NCI-H524 (cell line): ENCODE data around the gene XPC.
"Not testable (repeated sequence)": the region's sequence is repeated elsewhere in the genome, so short reads cannot be mapped to it uniquely, and the experiment has no call there.

Source experiments
- DNase-seq, 2 experiments: peaks; one replicate each; lab custom pipeline; 2025; lab: John Stamatoyannopoulos, UW

XPC gene

DNA sequence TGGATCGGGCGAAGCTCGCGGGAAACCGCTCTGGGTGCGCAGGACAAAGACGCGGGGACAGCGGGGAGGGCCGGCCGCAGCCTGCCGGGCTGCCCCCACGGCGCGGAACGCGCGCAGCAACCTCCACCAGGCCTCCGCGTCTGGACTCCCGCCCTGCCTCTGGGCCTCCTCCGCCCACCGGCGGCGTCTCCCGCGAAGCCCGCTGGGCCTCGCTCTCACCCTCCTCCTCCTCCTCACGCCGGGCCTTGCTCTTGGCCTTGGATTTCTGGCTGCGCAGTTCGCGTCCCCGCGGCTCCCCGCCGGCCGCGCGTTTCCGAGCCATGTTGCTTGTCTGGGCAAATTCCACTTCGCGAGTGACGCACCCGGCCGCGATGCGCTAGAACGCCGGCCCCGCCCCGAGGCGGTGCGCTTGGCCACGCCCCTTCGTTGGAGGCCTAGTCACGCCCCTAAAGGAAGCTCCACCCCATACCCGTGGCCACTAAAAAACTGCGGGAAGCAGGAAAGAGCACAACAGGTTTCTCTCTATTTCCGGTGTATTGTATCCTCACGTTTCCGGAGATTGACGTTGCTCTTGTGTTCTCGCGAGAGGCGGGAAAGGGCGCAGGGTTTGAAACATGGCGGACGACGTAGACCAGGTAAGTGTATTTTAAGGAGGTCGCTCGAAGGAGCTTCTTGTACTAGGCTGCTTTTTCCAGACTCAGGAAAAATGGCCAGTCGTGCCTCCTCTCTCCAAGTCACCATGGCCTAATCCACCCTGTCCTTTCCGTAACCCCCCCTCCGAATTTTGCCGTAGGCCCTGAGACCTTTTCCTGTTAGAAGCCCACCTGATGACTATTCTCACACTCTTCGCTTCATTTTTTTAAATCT, at the start of gene XPC, which contains the start of gene LSM3:
XPC (minus strand) TSS at position 355 of the 867 bp plus-strand sequence; CDS start at position 322, 33 bp downstream.
LSM3 (plus strand) TSS at position 571 of the 867 bp plus-strand sequence; CDS start at position 615, 44 bp downstream.
- peak; percentile 96 to 98 for DNase-seq

DNA sequence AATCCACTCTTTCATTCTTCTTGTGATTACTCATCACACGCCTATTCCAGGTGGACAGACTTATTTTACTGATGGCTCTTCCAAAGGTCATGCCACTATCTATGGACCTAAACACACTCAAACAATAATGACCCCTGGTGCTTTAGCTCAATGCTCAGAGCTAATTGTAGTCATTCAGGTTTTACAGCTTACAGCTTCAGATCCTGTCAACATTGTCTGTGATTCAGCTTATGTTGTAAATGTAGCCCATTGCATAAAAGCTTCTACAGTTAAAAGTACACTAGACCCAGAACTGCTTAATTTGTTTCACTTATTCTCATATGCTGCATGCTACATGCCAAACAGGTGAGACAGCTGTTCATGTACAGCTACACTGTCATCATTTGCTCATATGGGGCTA, 49.5 kb upstream of the XPC start:
- no peak for DNase-seq

DNA sequence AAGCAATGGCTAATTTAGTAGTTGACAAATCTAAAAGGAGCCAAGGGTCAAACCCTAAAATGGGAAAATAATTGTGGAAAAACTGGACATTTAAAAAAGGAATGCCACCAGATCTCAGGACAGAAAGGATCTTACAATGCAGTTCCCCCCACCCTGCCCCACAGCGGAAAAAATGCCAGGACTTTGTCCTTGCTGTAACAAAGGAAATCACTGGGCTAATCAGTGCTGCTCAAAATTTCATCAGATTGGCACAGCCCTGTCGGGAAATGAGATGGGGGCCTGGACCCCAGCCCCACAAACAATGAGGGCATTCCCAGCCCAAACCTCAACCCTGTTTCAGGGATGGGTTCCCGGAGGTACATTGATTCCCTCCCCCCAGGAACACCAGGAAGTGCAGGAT, 48.0 kb upstream of the XPC start:
- DNase-seq: not testable (repeated sequence)

DNA sequence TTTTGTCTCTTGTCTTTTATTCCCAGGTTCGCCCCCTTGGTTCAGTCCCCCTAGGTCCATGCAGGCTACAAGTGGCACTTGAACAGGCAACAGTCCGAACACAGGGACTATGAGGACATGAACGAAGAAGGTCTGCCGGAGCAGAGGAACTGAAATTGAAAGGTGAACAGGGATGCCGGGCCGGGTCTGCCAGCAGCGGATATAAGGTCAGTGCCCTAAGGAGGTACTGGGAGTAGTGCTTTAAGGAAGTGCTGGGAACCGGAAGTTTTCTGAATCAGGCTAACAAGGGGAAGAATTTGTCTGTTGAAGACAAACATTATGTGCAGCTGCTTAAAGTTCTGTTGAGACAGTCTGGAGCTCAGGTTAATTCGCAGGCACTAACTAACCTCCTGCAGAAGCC, 47.0 kb upstream of the XPC start:
- DNase-seq: no peak

DNA sequence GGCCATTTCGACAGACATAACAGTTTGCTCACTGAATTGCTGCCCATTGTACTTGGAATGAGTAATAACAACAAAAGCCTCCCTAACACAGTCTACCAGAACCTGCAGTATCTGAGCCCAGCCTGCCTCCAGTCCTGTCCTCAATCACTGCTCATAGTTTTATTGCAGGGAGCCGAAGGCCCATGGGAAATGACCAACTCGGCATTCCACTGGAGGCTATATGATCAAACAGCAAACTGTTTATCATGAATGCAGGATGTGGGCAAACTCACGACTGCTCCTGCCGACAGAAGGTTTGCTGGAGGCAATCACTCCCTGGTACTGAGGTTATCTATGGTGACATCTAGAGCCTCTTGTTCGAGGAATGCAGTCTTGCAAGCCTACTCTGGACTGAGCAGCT, 46.5 kb upstream of the XPC start:
- DNase-seq: no peak

DNA sequence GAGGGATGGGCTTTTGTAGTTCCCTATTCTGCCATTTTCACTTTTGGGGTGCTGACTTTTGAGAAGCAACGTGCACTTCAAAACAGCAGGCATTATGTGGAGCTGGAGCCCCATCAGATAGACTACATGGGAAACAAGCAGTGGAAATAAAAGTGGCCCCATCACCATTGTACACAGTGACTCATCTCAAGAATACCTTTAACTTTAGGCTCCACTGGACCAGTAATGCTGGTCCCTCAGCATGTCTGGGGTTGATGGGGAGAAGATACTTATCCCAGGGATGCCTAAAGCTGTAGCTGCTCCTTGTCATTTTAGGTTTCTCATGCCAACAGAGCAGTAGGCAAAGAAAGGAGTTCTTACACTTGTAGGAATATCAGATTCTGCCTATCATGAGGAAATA, 45.2 kb upstream of the XPC start:
- no peak for DNase-seq

DNA sequence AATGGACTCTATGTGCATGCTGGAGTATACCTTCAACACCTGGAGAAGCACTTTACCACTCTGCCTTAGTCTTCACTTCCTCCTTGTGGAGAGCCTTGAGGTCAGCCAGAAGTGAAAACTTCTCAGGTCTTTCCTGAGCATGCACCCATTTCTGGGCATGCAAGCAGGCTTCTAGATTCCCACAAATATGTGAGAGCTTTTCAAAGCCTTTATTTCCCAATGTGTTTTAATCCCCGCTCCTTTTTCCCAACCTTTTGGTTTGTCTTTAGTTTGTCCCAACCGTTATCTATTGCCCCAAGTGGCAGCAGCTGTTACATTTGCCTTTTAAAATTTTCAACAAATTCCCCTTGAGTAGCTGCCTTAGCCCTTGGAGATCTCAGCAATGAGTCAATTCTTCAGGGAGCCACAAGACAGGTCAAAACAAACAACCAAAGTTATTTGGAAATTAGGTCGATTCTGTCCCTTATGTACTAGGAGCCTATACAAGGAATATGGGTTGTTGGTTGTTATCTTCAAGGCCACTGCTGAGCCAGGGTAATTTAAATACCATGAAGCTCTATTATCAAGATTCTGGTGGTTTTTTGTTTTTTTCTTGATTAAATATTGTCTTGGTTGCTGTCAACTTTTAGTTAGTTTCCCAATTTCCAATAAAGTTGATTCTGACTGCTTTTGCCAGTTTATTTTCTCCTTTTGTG, 44.6 kb upstream of the XPC start:
- DNase-seq: no peak

DNA sequence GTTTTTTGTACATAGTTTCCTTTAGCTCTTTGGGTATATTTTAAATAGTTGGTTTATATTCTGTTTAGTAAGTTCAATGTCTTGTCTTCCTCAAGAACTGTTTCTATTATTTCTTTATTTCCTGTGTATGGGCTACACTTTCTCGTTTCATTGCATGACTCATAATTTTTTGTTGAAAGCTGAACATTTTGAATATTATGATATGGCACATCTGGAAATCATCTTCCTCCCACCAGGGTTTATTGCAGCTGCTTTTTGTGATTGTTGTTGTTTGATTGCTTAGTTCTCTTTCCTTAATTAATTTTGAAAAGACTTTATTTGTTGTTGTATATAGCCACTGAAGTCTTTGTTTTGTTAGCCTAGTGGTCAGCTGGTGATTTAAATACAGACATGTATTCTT, 44.1 kb upstream of the XPC start:
- no peak for DNase-seq

DNA sequence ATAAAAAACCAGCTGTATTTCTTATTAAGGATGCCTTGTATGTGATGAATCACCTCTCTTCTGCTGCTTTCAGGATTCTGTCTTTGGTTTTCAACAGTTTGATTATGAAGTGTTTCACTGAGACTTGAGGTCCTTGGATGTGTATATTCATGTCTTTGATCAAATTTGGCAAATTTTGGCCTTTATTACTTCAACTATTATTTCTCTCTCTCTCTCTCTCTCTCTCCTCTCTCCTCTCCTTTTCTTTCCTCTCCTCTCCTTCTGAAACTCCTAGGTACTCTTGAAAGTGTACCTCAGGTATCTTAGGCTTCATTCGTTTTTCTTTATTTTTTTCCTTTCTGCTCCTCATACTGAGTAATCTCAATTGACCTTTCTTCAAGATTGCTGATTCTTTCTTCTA, 43.5 kb upstream of the XPC start:
- DNase-seq: no peak

DNA sequence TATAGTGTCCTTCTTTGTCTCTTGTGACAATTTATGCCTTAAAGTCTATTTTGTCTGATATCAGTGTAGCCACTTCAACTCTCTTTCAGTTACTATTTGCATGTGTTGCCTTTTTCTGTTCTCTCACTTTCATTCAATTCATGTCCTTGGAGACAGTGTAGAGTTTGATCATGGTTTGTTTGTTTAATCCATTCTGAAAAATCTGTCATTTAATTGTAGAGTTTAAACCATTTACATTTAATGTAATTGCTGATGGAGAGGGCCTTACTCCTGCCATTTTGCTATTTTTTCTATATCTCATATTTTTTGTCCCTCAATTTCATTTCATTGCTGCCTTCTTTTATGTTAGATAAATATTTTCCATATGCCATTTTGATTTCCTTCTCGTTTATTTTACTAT, 42.5 kb upstream of the XPC start:
- DNase-seq: no peak

DNA sequence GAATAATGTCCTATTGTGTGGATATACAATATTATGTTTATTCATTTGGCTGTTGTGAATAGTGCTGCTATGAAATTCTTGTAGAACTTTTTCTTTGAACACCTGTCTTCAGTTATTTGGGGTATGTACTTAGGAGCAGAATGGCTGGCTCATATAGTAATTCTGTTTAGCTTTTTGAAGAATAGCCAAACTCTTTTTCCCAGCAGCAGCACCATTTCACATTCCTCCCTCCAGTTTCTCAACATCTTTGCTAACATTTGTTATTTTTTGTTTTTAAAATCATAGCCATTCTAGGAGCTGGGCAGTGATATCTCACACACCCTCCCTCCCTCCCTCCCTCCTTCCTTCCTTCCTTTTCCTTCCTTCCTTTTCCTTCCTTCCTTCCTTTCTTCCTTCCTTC, 40.0 kb upstream of the XPC start:
- no peak for DNase-seq

DNA sequence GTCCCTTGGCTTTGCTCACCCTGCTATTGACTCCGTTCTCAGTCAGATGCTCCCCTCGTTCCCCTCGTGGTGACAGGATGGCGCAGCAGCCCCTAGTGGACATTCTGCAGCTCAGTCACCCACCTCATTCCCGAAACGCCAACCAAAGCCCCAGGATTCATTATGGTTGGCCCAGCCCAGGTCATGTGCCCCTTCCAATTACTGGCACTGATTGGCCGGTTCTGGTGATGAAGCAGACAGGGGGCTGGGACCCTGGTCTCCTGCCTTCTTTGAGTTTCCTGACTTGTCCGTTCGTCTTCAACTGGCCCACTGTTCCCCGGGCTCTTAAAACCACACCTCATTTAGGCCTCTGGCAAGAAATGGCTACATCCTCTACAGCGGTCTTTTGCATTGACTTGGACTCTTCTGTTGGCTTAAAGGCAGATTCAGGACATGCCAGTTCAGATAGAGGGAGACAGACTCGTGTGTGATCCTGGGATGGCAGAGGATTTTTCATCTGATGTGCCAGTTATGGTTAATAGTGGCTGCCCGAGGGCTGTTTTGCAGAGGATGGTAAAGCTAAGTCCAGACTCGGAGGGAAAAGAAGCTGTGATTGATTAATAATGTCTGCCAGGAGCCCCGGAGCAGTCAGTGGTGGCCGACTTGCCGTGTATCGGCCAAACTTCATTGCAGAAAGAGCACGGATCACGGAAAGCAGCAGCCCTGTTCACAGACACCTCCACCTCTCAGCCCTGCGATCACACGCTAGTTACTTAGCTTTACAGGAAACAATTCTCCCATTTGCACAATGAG, 38.1 kb upstream of the XPC start:
- peak in 1 of 2 experiments; percentile 9 for DNase-seq

DNA sequence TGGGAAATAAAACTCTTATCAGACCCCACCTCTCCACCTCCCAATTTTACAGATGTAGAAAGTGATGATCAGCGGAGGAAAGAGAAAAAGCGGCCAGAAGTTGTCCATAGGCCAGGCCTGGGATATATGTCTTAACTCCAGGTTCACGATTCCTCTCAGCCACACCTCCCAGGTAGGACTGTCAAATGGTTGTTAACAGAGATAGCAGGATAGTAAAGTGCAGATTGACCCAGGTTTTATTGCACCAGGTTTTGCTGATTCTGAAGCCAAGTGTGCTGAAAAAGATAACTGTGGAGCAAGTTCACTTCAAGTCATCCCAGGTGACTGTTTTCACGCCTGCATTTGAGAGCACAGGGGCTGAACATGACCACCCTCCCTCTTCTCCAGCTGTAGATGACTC, 36.4 kb upstream of the XPC start:
- no peak for DNase-seq

DNA sequence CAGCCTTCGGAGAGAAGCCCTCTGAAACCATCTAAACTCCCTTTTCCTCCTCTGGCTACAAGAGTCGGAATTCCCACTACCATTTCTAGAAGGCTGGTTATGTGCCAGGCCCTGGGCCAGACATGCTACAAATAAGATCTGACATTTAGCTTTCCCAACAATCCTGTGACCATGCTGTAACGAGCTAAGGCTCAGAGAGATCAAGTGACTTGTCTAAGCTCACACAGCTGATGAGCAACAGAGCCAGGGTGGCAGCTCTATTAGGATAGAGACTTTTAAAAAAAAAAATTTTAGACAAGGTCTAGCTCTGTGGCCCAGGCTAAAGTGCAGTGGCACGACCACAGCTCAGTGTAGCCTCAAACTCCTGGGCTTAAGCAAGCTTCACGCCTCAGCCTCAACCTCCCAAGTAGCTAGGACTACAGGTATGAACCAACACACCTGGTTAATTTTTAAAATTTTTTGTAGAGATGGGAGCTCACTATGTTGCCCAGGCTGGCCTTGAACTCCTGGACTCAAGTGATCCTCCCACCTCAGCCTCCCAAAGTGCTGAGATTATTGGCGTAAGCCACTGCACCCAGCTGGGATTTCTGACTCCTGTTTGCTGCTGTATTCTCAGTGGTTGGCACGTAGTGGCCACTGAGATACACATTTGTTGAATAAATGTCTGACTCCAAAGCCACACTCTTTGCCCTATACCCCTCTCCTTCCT, 34.8 kb upstream of the XPC start:
- no peak for DNase-seq

DNA sequence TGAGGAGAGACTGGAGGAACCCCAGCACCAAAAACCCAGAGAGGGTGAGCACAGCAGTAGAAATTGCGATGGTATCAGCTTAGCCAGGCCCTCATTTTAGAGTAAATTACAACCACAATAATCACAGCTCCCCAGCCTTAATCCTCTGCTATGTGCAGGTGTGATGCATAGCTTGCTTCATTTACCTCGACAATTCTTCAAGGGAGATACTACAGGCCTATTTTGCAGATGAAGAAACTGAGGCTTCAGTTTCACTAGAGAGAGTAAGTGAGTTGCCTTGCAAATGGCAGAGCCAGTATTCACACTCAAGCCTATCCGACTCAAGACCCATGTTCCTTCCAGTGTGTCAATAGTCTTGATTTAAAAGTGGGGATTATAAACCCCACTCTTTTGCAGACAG, 33.6 kb upstream of the XPC start:
- DNase-seq: no peak

DNA sequence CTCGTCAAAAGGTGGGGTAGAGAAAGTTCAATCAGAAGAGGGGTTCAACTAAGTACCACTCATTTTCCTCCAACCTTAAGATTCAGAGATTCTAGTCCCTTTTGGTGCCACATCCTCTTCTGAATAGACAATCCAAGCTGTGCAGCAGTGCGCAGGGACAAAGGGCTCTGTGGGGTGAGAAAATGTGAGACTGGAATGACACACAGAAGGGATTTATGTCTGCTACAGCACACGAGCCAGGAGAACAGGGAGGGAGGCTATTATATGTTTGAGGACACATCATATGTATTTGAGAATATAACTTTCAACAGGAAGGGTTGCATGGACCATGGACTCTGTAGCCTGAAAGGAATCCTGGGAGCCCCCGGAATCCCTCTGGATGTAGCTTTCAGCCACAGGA, 33.2 kb upstream of the XPC start:
- DNase-seq: no peak

DNA sequence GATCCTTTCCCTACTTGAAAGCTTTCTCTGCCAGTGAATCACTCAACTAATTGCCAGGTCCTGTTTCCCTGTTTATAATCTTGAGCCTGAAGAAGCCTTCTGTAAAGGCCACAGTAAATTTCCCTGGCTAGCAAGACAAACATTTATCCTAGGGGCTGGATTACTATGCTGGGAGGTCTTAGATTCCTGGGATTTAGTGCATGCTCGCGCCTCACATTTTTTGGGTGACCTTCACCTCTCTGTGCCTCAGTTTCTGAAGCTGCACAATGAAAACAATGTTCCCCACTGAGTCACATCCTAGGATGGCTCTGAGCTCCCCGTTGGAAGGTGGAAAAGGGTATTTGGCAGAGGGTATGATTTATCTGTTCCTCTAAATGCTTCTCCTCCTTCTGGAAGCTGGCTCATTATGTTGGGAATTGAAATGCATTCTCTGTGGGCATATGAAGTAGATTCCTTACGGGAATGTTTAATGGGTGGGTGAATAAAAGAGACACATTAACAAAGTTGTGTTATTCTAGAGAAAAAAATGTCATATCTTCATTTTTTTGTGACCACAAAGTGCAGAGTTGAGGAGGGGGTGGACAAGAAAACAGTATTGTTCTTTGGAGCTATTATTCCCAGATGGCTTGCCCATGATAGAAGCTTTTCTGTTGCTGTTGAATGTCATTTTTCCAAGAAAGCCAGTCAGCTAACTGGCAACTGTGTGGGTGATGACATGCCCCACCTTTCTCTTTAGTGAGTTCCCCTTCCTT, 32.6 kb upstream of the XPC start:
- DNase-seq: no peak

DNA sequence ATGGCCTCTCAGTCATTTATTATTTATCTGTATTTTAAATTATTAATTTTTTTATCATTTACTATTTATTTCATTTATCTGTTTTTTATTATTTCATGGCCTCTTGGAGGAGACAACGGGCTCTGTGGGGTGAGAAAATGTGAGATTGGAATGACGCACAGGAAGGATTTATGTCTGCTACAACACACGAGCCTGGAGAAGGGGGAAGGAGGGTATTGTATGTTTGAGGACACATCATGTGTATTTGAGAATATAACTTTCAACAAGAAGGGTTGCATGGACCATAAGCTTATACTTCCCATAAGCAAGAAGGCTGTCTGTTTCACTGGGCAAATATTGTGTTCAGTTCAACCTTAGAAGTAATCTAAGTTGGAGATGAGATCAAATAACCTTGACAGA, 31.9 kb upstream of the XPC start:
- no peak for DNase-seq

DNA sequence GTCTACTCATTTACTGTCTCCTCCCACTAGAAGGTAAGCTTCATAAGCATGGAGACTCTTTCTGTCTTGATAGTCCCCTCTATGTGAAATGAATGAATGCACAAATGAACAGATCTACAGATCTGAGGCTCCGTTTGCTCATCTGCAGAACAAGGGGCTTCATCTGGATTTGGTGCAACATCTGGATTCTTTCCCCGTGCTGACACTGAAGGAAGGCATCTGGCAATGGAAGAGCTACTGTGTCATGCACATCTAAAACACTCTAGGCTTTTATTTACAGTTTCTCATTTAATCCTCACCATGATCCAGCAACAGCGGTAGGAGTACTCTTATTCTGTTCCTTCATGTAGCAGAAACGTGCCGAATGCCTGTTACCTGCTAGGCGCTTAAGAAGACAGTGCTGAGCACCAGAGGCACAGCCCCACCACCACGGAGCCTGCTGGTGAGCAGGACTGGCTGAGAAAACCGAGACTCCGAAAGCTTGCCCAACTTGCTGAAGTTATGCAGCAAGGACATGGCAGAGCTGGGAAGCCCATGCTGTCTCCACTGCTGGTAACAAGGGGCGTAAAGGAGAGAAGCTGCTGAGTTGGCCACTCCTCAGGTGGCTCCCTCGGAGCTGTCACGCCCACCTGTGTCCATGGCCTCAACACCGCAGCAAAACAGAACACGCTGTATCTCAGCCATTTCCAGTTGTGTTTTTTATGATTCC, 31.3 kb upstream of the XPC start:
- no peak for DNase-seq

DNA sequence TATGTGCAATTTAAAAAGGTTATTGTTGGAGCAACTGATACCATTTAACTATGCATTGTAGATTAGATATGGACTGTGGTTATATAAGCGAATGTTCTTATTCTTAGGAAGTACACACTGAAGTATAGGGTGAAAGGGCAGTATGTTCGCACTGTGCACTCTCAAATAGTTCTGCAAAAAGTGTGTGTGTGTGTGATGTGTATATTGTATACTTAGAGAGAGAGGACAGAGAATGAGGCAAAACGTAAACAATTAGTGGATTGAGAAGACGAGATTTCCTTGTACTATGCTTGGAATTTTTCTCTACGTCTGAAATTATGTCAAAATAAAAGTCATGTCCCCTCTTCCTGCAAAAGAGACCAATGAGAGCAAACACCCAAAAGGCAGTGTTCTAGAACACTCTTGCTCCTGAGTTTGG, 30.6 kb upstream of the XPC start:
- DNase-seq: no peak

DNA sequence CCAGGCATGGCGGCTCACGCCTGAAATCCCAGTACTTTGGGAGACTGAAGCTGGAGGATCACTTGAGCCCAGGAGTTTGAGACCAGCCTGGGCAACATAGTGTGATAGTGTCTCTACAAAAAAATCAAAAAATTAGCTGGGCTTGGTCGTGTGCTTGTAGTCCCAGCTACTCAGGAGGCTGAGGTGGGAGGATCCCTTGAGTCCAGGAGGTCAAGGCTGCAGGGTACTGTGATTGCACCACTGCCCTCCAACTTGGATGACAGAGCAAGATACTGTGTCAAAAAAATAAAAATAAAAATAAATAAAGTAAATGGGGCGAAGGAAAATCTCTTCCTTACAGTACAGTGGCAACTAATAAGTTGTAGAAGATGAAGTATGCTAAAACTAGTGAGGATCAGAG, 29.8 kb upstream of the XPC start:
- no peak for DNase-seq
